Ovary (tissue), 3 donors: ENCODE measurements around the gene OCSTAMP.

Experiments used
- EP300 ChIP-seq: sonication (generic); formaldehyde crosslinking; IDR thresholded peaks from one replicate; pipeline ENCODE4 v1.6.1; 2017; ENCODE audit warnings: antibody characterized with exemption
- POLR2A ChIP-seq: fragments of 450-650 bp; IDR thresholded peaks from one replicate; pipeline ENCODE4 v1.6.1; 2017; ENCODE audit warnings: antibody characterized with exemption, mild to moderate bottlenecking, moderate library complexity
- TF ChIP-seq, protein P1 (sequence below), 3 donors: fragments of 450-650 bp in 2 of 3; fragments of 200-600 bp in 1 of 3; IDR thresholded peaks; one replicate each; pipeline versions ENCODE4 v1.5.1 to v1.8.0; 2016 to 2022; ENCODE audit warnings: antibody characterized with exemption in 3 of 3, mild to moderate bottlenecking in 1 of 3
- donor health status: DM: no; HTN: no; CAD: no.

DNA sequence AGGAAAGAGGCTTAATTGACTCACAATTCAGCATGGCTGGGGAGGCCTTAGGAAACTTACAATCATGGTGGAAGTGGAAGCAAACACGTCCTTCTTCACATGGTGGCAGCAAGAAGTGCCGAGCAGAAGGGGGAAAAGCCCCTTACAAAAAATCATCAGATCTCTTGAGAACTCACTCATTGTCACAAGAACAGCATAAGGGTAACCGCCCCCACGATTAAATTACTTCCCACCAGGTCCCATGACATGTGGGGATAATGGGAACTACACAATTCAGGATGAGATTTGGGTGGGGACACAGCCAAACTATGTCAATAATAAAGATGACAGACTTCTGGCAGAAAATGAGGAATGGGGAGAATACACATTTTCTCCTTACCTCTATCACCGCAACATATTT lies 20.5 kb upstream of the OCSTAMP start:
- TF ChIP-seq, protein P1, sequence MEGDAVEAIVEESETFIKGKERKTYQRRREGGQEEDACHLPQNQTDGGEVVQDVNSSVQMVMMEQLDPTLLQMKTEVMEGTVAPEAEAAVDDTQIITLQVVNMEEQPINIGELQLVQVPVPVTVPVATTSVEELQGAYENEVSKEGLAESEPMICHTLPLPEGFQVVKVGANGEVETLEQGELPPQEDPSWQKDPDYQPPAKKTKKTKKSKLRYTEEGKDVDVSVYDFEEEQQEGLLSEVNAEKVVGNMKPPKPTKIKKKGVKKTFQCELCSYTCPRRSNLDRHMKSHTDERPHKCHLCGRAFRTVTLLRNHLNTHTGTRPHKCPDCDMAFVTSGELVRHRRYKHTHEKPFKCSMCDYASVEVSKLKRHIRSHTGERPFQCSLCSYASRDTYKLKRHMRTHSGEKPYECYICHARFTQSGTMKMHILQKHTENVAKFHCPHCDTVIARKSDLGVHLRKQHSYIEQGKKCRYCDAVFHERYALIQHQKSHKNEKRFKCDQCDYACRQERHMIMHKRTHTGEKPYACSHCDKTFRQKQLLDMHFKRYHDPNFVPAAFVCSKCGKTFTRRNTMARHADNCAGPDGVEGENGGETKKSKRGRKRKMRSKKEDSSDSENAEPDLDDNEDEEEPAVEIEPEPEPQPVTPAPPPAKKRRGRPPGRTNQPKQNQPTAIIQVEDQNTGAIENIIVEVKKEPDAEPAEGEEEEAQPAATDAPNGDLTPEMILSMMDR (IDR thresholded peaks at IDR 0.05), result no peak
- TF ChIP-seq POLR2A (no peak), EP300 (no peak)
